H1 (cell line): Measurements from ENCODE around the gene BCAS2. TPM values are rescaled to one million over a fixed set of nuclear protein-coding genes. Genes with fewer than 3 reads are reported as not detected.

Experiments
- CHD7 ChIP-seq: fragments of 300-600 bp; sonication (generic); IDR thresholded peaks from 2 replicates; pipeline ENCODE4 v1.7.1; 2012; ENCODE audit warnings: low read length, moderate library complexity, mild to moderate bottlenecking, inconsistent platforms; ENCODE audit not compliant: insufficient replicate concordance
- polyA plus RNA-seq, 7 experiments: library from polyadenylated mRNA; depleted of rRNA in 3 of 7; stranded (reverse) in 5 of 7; unstranded in 2 of 7; fragments of >200 nt in 5 of 7; fragments of 200-250 nt in 2 of 7; gene quantifications; 1 replicate in 5 of 7; 2 replicates in 1 of 7; 4 replicates in 1 of 7; pipeline versions ENCODE4 v1.2.1 to v1.2.3, GENCODE V29; 2011 to 2013; ENCODE audit warnings: missing spikeins in 2 of 7, mixed read lengths in 2 of 7
- total RNA-seq: library from RNA; stranded (reverse); fragmentation: NEBNext Ultra II Directional; extraction: Animal tissue kit (Norgen Biotek cat#: 25700); gene quantifications from 2 replicates; pipeline ENCODE4 v1.2.1, GENCODE V29; 2021

BCAS2 gene
- total and polyA plus RNA-seq, 2 of the 8 experiments (the other 6 are each of a cell fraction or from before 2014, with no cell fraction given): 18.0 to 52.2 TPM

GRCh38 chr1:114536043-114536442 is 45.4 kb downstream of the BCAS2 start (continued):
- TF ChIP-seq CHD7: no peak
